ENCODE measurements around the gene HIF1AN.

- TF ChIP-seq CTCF (optimal IDR thresholded peaks at IDR 0.05 in 1 of 3, IDR thresholded peaks at IDR 0.05 in 1 of 3, conservative IDR thresholded peaks at IDR 0.05 in 1 of 3; ENCODE audit: extremely low read depth in 1 of 3, insufficient read depth in 2 of 3, low read length in 3 of 3), result no peak
- TF ChIP-seq EZH2 (IDR thresholded peaks at IDR 0.05; ENCODE audit: low read length), result no peak
Observed at GRCh38 chr10:100544950-100545349, 9.2 kb downstream of the HIF1AN start.

Measured in keratinocyte (primary cell).